ENCODE data around the gene MAP7.

GRCh38 chr6:136435101-136435500, 115.1 kb downstream of the MAP7 start:
- TF ChIP-seq POLR2A (IDR thresholded peaks at IDR 0.05), result no peak
- TF ChIP-seq CTCF (IDR thresholded peaks at IDR 0.05 in 8 of 11, conservative IDR thresholded peaks at IDR 0.05 in 3 of 11), result no peak
